Naive thymus-derived CD4-positive, alpha-beta T cell (primary cell): ENCODE results near the gene CRISP3. TPM values are rescaled to one million over a fixed set of nuclear protein-coding genes. Genes with fewer than 3 reads are reported as not detected.
A peak's percentile ranks its signal among the peaks of the same experiment; 100 is the strongest.
"Not testable (repeated sequence)": the region's sequence is repeated elsewhere in the genome, so short reads cannot be mapped to it uniquely, and the experiment has no call there.

ENCODE experiments used
- ATAC-seq: fragments of 150-1000 bp; cut with Tn5 transposase; 2 replicates; pipeline ENCODE4 v1.10.0; 2021; ENCODE audit warnings: mild to moderate bottlenecking, moderate library complexity
- CTCF ChIA-PET: fragments of 350-600 bp; sonication (Branson Sonifier 250); formaldehyde crosslinking; loops from one replicate; lab custom pipeline; 2021; ENCODE audit warnings: antibody characterized with exemption; lab: Charles Lee
- POLR2A ChIA-PET: fragments of 350-600 bp; sonication (Branson Sonifier 250); formaldehyde crosslinking; loops from one replicate; lab custom pipeline; 2021; ENCODE audit warnings: antibody characterized with exemption, inconsistent platforms; lab: Charles Lee
- DNase-seq, 9 donors: peaks; one replicate each; pipeline versions ENCODE4 v3.0.0 to v3.0.0-alpha.2; 2020 to 2022; ENCODE audit warnings: mixed read lengths in 1 of 9
- H3K27ac ChIP-seq: one replicate; pipeline ENCODE4 v1.7.0; 2013; ENCODE audit warnings: mild to moderate bottlenecking, low read depth, low read length, moderate library complexity
- H3K27me3 ChIP-seq, 2 donors: one replicate each; pipeline ENCODE4 v1.7.0; 2013; ENCODE audit warnings: low read length in 2 of 2, mild to moderate bottlenecking in 2 of 2, moderate library complexity in 2 of 2; ENCODE audit not compliant: control insufficient read depth in 2 of 2, insufficient read depth in 2 of 2
- H3K36me3 ChIP-seq, 3 experiments: 1 replicate in 2 of 3; 2 replicates in 1 of 3; pipeline ENCODE4 v1.7.0; 2013; ENCODE audit warnings: low read length in 3 of 3, mild to moderate bottlenecking in 3 of 3, moderate library complexity in 1 of 3; ENCODE audit not compliant: insufficient read depth in 3 of 3, control insufficient read depth in 2 of 3
- H3K4me1 ChIP-seq, 2 donors: one replicate each; pipeline ENCODE4 v1.7.0; 2013; ENCODE audit warnings: low read length in 2 of 2, mild to moderate bottlenecking in 2 of 2, moderate library complexity in 1 of 2; ENCODE audit not compliant: control insufficient read depth in 2 of 2, insufficient read depth in 2 of 2
- H3K4me3 ChIP-seq: 2 replicates; pipeline ENCODE4 v1.7.0; 2013; ENCODE audit warnings: mild to moderate bottlenecking, low read length
- H3K9me3 ChIP-seq, 3 experiments: 1 replicate in 2 of 3; 2 replicates in 1 of 3; pipeline ENCODE4 v1.7.0; 2013; ENCODE audit warnings: low read length in 3 of 3; ENCODE audit not compliant: control insufficient read depth in 2 of 3
- H3K27ac Mint-ChIP-seq, 9 donors: one replicate each; pipeline ENCODE4 v1.8.0; 2020 to 2022; ENCODE audit warnings: mixed read lengths in 9 of 9, mild to moderate bottlenecking in 8 of 9, moderate library complexity in 5 of 9, inconsistent platforms in 2 of 9
- H3K27me3 Mint-ChIP-seq, 5 donors: one replicate each; pipeline ENCODE4 v1.8.0; 2021 to 2022; ENCODE audit warnings: mixed read lengths in 5 of 5, mild to moderate bottlenecking in 1 of 5
- H3K36me3 Mint-ChIP-seq, 5 donors: one replicate each; pipeline ENCODE4 v1.8.0; 2020 to 2022; ENCODE audit warnings: mixed read lengths in 5 of 5, mild to moderate bottlenecking in 3 of 5, inconsistent platforms in 1 of 5
- H3K4me1 Mint-ChIP-seq, 7 donors: one replicate each; pipeline ENCODE4 v1.8.0; 2020 to 2022; ENCODE audit warnings: mixed read lengths in 7 of 7, mild to moderate bottlenecking in 3 of 7, inconsistent platforms in 1 of 7
- H3K4me3 Mint-ChIP-seq, 10 donors: one replicate each; pipeline ENCODE4 v1.8.0; 2020 to 2022; ENCODE audit warnings: mild to moderate bottlenecking in 10 of 10, mixed read lengths in 10 of 10, moderate library complexity in 6 of 10, inconsistent platforms in 2 of 10
- H3K9me3 Mint-ChIP-seq, 11 donors: one replicate each; pipeline ENCODE4 v1.8.0; 2020 to 2022; ENCODE audit warnings: mixed read lengths in 11 of 11, mild to moderate bottlenecking in 4 of 11, inconsistent platforms in 1 of 11, moderate library complexity in 1 of 11
- intact Hi-C, 2 donors: fragments of 100-400 bp; cut with micrococcal nuclease; formaldehyde crosslinking; loops; one replicate each; pipeline ENCODE4 v1.15.1; 2023
- polyA plus RNA-seq, 2 donors: library from polyadenylated mRNA; unstranded; fragments of 300-500 nt; fragmentation: Illumina TruSeq; gene quantifications; one replicate each; pipeline ENCODE4 v1.2.3, GENCODE V29; 2021
- total RNA-seq, 6 experiments: library from RNA in 5 of 6; stranded (reverse) in 5 of 6; gene quantifications; 1 replicate in 5 of 6; 2 replicates in 1 of 6; pipeline ENCODE4 v1.2.3 and lab custom pipeline; 2021 to 2026

Gene CRISP3
- total and polyA plus RNA-seq, 7 experiments from 2014 or later, result not detected

DNA sequence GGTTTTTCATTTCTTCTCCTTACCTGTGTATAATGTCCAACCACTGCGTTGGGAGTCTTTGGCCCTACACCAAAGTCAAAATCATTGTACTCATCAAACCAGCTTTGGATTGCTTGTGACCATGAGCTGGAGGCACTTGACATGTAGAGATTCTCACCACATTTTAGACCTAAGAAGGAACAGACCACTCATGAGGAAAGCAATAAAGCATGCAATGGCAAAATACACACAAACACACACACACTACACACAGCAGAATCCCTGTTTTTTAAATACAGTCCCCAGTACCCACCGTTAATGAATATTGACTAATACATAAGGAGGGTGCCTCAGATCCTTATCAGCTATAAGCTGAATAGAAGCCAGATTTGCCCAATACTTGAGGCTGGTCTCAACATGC, 10.5 kb downstream of the CRISP3 start:
- Mint-ChIP-seq H3K27ac (no peak overlapping the region), H3K36me3 (no peaks in the 10 kb centered on the region), H3K27me3 (no peaks in the 10 kb centered on the region), H3K4me1 (no peaks in the 10 kb centered on the region), H3K9me3 (peaks cover 0 to 4% (median 0%) of the 10 kb centered on the region in 11 donors), H3K4me3 (no peak overlapping the region)
- ATAC-seq, result no peak
- intact Hi-C loops, result no loop called here
- H3K27me3 ChIP-seq, result no peaks in the 10 kb centered on the region
- ChIA-PET POLR2A (no interaction called here), CTCF (no interaction called here)
- no peaks in the 10 kb centered on the region for H3K36me3 ChIP-seq
- H3K9me3 ChIP-seq, result no peaks in the 10 kb centered on the region
- no peak overlapping the region for H3K4me3 ChIP-seq
- DNase-seq, result no peak
- H3K27ac ChIP-seq, result no peak overlapping the region
- no peaks in the 10 kb centered on the region for H3K4me1 ChIP-seq

GRCh38 chr6:49732781-49733180, 11.4 kb downstream of the CRISP3 start:
- no peak overlapping the region for H3K27ac Mint-ChIP-seq
- H3K27me3 Mint-ChIP-seq, result no peaks in the 10 kb centered on the region
- intact Hi-C loops, result no loop called here
- CTCF ChIA-PET, result no interaction called here
- no peaks in the 10 kb centered on the region for H3K4me1 Mint-ChIP-seq
- DNase-seq (no peak), ATAC-seq (no peak)
- H3K9me3 ChIP-seq, result no peaks in the 10 kb centered on the region
- POLR2A ChIA-PET, result no interaction called here
- no peak overlapping the region for H3K27ac ChIP-seq
- no peaks in the 10 kb centered on the region for H3K36me3 Mint-ChIP-seq
- no peaks in the 10 kb centered on the region for H3K4me1 ChIP-seq
- H3K9me3 Mint-ChIP-seq, result peaks cover 0 to 4% (median 0%) of the 10 kb centered on the region in 11 donors
- no peaks in the 10 kb centered on the region for H3K27me3 ChIP-seq
- no peak overlapping the region for H3K4me3 ChIP-seq
- no peaks in the 10 kb centered on the region for H3K36me3 ChIP-seq
- no peak overlapping the region for H3K4me3 Mint-ChIP-seq

DNA sequence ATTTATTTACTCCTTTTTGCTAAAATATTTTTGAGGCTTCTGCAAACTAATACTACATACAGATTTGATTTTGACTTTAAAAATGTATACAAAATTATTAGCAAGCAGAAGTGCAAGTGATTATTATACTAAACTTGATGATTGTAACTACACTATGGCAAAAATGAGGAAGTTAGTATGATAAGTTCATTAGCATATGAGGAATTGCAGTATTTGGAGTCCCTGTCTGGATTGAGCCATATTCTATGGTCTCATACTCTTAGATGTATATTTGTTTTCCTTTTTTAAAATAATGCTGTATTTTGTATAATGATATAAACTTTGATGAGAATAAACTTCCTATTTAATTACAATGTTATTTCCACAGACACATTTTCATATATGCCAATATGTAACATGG, 13.9 kb downstream of the CRISP3 start:
- Mint-ChIP-seq H3K27ac (no peak overlapping the region), H3K36me3 (no peaks in the 10 kb centered on the region), H3K4me1 (no peaks in the 10 kb centered on the region), H3K27me3 (no peaks in the 10 kb centered on the region), H3K4me3 (no peak overlapping the region), H3K9me3 (peaks cover 0 to 9% (median 3%) of the 10 kb centered on the region in 11 donors)
- Histone ChIP-seq H3K36me3 (no peaks in the 10 kb centered on the region), H3K4me3 (no peak overlapping the region), H3K4me1 (no peaks in the 10 kb centered on the region), H3K27me3 (no peaks in the 10 kb centered on the region), H3K9me3 (no peaks in the 10 kb centered on the region), H3K27ac (no peak overlapping the region)
- CTCF ChIA-PET, result interaction anchor here (0.6 kb wide), 1 partner anchor 102 kb away, joined by 4 read pairs; no protein-coding TSS in a partner anchor
- DNase-seq (no peak), ATAC-seq (no peak)
- POLR2A ChIA-PET, result no interaction called here
- intact Hi-C loops, result no loop called here

GRCh38 chr6:49723917-49724316, 20.3 kb downstream of the CRISP3 start:
- not testable (repeated sequence) for H3K4me1 Mint-ChIP-seq

GRCh38 chr6:49721297-49721696, 22.9 kb downstream of the CRISP3 start:
- H3K9me3 ChIP-seq, result no peaks in the 10 kb centered on the region
- H3K27me3 ChIP-seq, result no peaks in the 10 kb centered on the region
- H3K4me3 Mint-ChIP-seq, result no peak overlapping the region
- H3K27ac ChIP-seq, result no peak overlapping the region
- intact Hi-C loops, result no loop called here
- no peaks in the 10 kb centered on the region for H3K36me3 ChIP-seq
- CTCF ChIA-PET, result no interaction called here
- H3K4me1 Mint-ChIP-seq, result no peaks in the 10 kb centered on the region
- POLR2A ChIA-PET, result no interaction called here
- H3K4me1 ChIP-seq, result no peaks in the 10 kb centered on the region
- DNase-seq (no peak), ATAC-seq (no peak)
- H3K9me3 Mint-ChIP-seq, result peaks cover 0 to 22% (median 5%) of the 10 kb centered on the region in 11 donors
- no peaks in the 10 kb centered on the region for H3K27me3 Mint-ChIP-seq
- no peak overlapping the region for H3K27ac Mint-ChIP-seq
- peaks cover 0 to 6% (median 0%) of the 10 kb centered on the region in 5 donors for H3K36me3 Mint-ChIP-seq
- H3K4me3 ChIP-seq, result no peak overlapping the region

More at GRCh38 chr6:49723917-49724316, 20.3 kb downstream of the CRISP3 start:
- POLR2A ChIA-PET, H3K36me3 Mint-ChIP-seq, H3K27ac Mint-ChIP-seq, DNase-seq, H3K27me3 ChIP-seq, CTCF ChIA-PET, H3K4me3 Mint-ChIP-seq, H3K4me3 ChIP-seq, H3K27me3 Mint-ChIP-seq, intact Hi-C loops, H3K36me3 ChIP-seq, H3K4me1 ChIP-seq, H3K9me3 ChIP-seq, H3K27ac ChIP-seq, ATAC-seq: not testable (repeated sequence)
- peaks cover 0 to 22% (median 7%) of the 10 kb centered on the region in 11 donors for H3K9me3 Mint-ChIP-seq

DNA sequence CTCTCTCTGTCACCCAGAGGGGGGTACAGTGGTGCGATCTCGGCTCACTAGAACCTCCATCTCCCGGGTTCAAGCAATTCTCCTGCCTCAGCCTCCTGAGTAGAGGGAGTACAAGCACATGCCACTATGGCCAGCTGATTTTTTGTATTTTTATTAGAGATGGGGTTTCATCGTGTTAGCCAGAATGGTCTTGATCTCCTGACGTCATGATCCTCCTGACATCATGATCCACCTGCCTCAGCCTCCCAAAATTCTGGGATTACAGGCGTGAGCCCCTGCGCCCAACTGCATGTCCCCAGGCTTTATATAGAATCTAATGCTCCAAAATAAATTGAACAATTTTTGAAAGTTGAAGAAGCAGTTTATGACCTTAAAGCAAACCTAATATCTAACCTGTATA, 23.8 kb downstream of the CRISP3 start:
- H3K4me3 ChIP-seq, result no peak overlapping the region
- H3K4me3 Mint-ChIP-seq, result no peak overlapping the region
- intact Hi-C loops, result no loop called here
- H3K36me3 Mint-ChIP-seq, result peaks cover 0 to 6% (median 0%) of the 10 kb centered on the region in 5 donors
- POLR2A ChIA-PET, result no interaction called here
- no peak for ATAC-seq
- no peak overlapping the region for H3K27ac ChIP-seq
- CTCF ChIA-PET, result no interaction called here
- peaks cover 0 to 17% (median 4%) of the 10 kb centered on the region in 11 donors for H3K9me3 Mint-ChIP-seq
- no peaks in the 10 kb centered on the region for H3K27me3 Mint-ChIP-seq
- peak overlapping the region in 1 of 9 donors; percentile 25 for H3K27ac Mint-ChIP-seq
- no peaks in the 10 kb centered on the region for H3K36me3 ChIP-seq
- no peaks in the 10 kb centered on the region for H3K4me1 ChIP-seq
- H3K27me3 ChIP-seq, result no peaks in the 10 kb centered on the region
- DNase-seq, result no peak
- no peaks in the 10 kb centered on the region for H3K9me3 ChIP-seq
- no peaks in the 10 kb centered on the region for H3K4me1 Mint-ChIP-seq

GRCh38 chr6:49713346-49713745, 30.8 kb downstream of the CRISP3 start, which contains the start of gene CRISP2:
Gene CRISP2, minus strand, starts transcription at chr6:49713543. Its CDS starts 4,347 bp downstream, at chr6:49709196.
- no peak within 1 kb of the TSS for H3K4me3 Mint-ChIP-seq
- H3K4me3 ChIP-seq, result no peak within 1 kb of the TSS
- peaks cover 0 to 11% (median 2%) of the 10 kb centered on the region in 11 donors for H3K9me3 Mint-ChIP-seq
- no peaks in the 10 kb centered on the region for H3K36me3 ChIP-seq
- H3K27ac Mint-ChIP-seq, result no peak within 1 kb of the TSS
- DNase-seq, result no peak
- no peaks in the 10 kb centered on the region for H3K4me1 ChIP-seq
- H3K9me3 ChIP-seq, result no peaks in the 10 kb centered on the region
- H3K4me1 Mint-ChIP-seq, result no peaks in the 10 kb centered on the region
- no peaks in the 10 kb centered on the region for H3K36me3 Mint-ChIP-seq
- H3K27me3 Mint-ChIP-seq, result no peaks in the 10 kb centered on the region
- CTCF ChIA-PET, result no interaction called here
- ATAC-seq, result no peak
- H3K27me3 ChIP-seq, result no peaks in the 10 kb centered on the region
- intact Hi-C loops, result no loop called here
- POLR2A ChIA-PET, result no interaction called here
- H3K27ac ChIP-seq, result no peak within 1 kb of the TSS
